SK-N-SH (cell line): ENCODE data around the gene ANO4. TPM values are rescaled to one million over a fixed set of nuclear protein-coding genes. Genes with fewer than 3 reads are reported as not detected.

ENCODE experiments used
- CTCF ChIA-PET: fragments of 300-600, 350-600 bp; formaldehyde crosslinking; extraction: SDS; loops from one replicate; lab custom pipeline; 2021; lab: Yijun Ruan, JAX
- POLR2A ChIA-PET: fragments of 350-600 bp; sonication (Branson Sonifier 250); formaldehyde crosslinking; extraction: SDS; loops from one replicate; lab custom pipeline; 2020; ENCODE audit warnings: antibody characterized with exemption, inconsistent platforms; lab: Yijun Ruan, JAX
- DNase-seq: peaks from one replicate; pipeline ENCODE4 v3.0.0; 2012
- H2AFZ ChIP-seq: fragments of 200-600 bp; sonication (generic); 2 replicates; pipeline ENCODE4 v1.8.1; 2016; ENCODE audit warnings: antibody characterized with exemption, mild to moderate bottlenecking, low read depth
- H3F3A ChIP-seq: fragments of 200-600 bp; sonication (generic); replicated peaks from 2 replicates; pipeline ENCODE3; 2016; ENCODE audit warnings: antibody characterized with exemption, mild to moderate bottlenecking; ENCODE audit not compliant: insufficient read depth
- H3K27ac ChIP-seq, 2 experiments: fragments of 200-500 bp in 1 of 2; fragments of 200-600 bp in 1 of 2; sonication (Bioruptor generic) in 1 of 2; sonication (generic), shearing (Covaris generic) in 1 of 2; 2 replicates each; pipeline versions ENCODE4 v1.5.1 to v1.6.1; 2014 to 2016; ENCODE audit warnings: low read depth in 2 of 2, inconsistent platforms in 1 of 2, low read length in 1 of 2, mild to moderate bottlenecking in 1 of 2, mixed read lengths in 1 of 2
- H3K27me3 ChIP-seq: fragments of 200-600 bp; sonication (generic), shearing (Covaris generic); 2 replicates; pipeline ENCODE4 v1.6.1; 2016; ENCODE audit warnings: mixed run types; ENCODE audit not compliant: insufficient read depth
- H3K36me3 ChIP-seq, 2 experiments: fragments of 200-500 bp in 1 of 2; fragments of 200-600 bp in 1 of 2; sonication (Bioruptor generic) in 1 of 2; sonication (generic) in 1 of 2; replicated peaks in 1 of 2; 2 replicates each; pipeline versions ENCODE3 to v1.5.1; 2014 to 2016; ENCODE audit warnings: low read length in 1 of 2, mild to moderate bottlenecking in 1 of 2; ENCODE audit not compliant: insufficient read depth in 2 of 2, control insufficient read depth in 1 of 2
- H3K4me1 ChIP-seq, 2 experiments: fragments of 200-500 bp in 1 of 2; fragments of 200-600 bp in 1 of 2; sonication (Bioruptor generic) in 1 of 2; sonication (generic), shearing (Covaris generic) in 1 of 2; 2 replicates each; pipeline versions ENCODE4 v1.5.1 to v1.6.1; 2014 to 2016; ENCODE audit warnings: low read depth in 1 of 2, low read length in 1 of 2, mixed run types in 1 of 2; ENCODE audit not compliant: insufficient read depth in 2 of 2, control insufficient read depth in 1 of 2
- H3K4me2 ChIP-seq: fragments of 200-600 bp; sonication (generic), shearing (Covaris generic); 2 replicates; pipeline ENCODE4 v1.6.1; 2017; ENCODE audit warnings: mixed run types
- H3K4me3 ChIP-seq, 2 experiments: fragments of 200-500 bp in 1 of 2; fragments of 200-600 bp in 1 of 2; sonication (Bioruptor generic) in 1 of 2; sonication (generic), shearing (Covaris generic) in 1 of 2; 2 replicates each; pipeline versions ENCODE4 v1.5.1 to v1.8.1; 2014 to 2016; ENCODE audit warnings: low read depth in 2 of 2, inconsistent platforms in 1 of 2, low read length in 1 of 2, mild to moderate bottlenecking in 1 of 2, mixed read lengths in 1 of 2, moderate library complexity in 1 of 2
- H3K79me2 ChIP-seq: fragments of 200-600 bp; sonication (generic); 2 replicates; pipeline ENCODE4 v1.8.1; 2017; ENCODE audit warnings: mild to moderate bottlenecking; ENCODE audit not compliant: insufficient read depth
- H3K9ac ChIP-seq: fragments of 200-600 bp; sonication (generic); 2 replicates; pipeline ENCODE4 v1.6.1; 2017; ENCODE audit warnings: mixed run types
- H3K9me2 ChIP-seq: fragments of 200-600 bp; sonication (generic); 2 replicates; pipeline ENCODE4 v1.6.1; 2017; ENCODE audit warnings: mixed run types
- H3K9me3 ChIP-seq: fragments of 200-600 bp; sonication (generic); 2 replicates; pipeline ENCODE4 v1.6.1; 2017; ENCODE audit warnings: mixed run types, mild to moderate bottlenecking, moderate library complexity
- H4K20me1 ChIP-seq: fragments of 200-600 bp; sonication (generic); 2 replicates; pipeline ENCODE4 v1.6.1; 2017; ENCODE audit warnings: mild to moderate bottlenecking, mixed run types; ENCODE audit not compliant: insufficient read depth
- ELF1 ChIP-seq: IDR thresholded peaks from 2 replicates; pipeline ENCODE4 v1.4.0; 2012
- FOSL2 ChIP-seq: IDR thresholded peaks from 2 replicates; pipeline ENCODE4 v1.4.0; 2012; ENCODE audit warnings: low read depth, mild to moderate bottlenecking, moderate library complexity, borderline replicate concordance
- FOXJ3 ChIP-seq: sonication (generic); formaldehyde crosslinking; IDR thresholded peaks from 2 replicates; pipeline ENCODE4 v1.5.1; 2020; ENCODE audit warnings: mild to moderate bottlenecking, missing genetic modification reagents
- FOXM1 ChIP-seq: IDR thresholded peaks from 2 replicates; pipeline ENCODE4 v1.4.0; 2012; ENCODE audit warnings: low read depth, mild to moderate bottlenecking
- GATA2 ChIP-seq: sonication (generic); formaldehyde crosslinking; IDR thresholded peaks from 2 replicates; pipeline ENCODE4 v1.5.0; 2020; ENCODE audit warnings: mild to moderate bottlenecking, missing genetic modification reagents
- IRF3 ChIP-seq: fragments of 150-350 bp; IDR thresholded peaks from 2 replicates; pipeline ENCODE4 v1.6.1; 2016; ENCODE audit warnings: mild to moderate bottlenecking, low read depth, low read length
- JUND ChIP-seq: IDR thresholded peaks from 2 replicates; pipeline ENCODE4 v1.4.0; 2012
- MAX ChIP-seq: IDR thresholded peaks from 2 replicates; pipeline ENCODE4 v1.4.0; 2012; ENCODE audit warnings: low read depth
- NFIC ChIP-seq: IDR thresholded peaks from 2 replicates; pipeline ENCODE4 v1.4.0; 2012; ENCODE audit warnings: borderline replicate concordance
- NRF1 ChIP-seq: IDR thresholded peaks from 2 replicates; pipeline ENCODE4 v1.6.1; 2012; ENCODE audit warnings: low read depth, mild to moderate bottlenecking, low read length
- PBX3 ChIP-seq: IDR thresholded peaks from 2 replicates; pipeline ENCODE4; 2012
- POLR2AphosphoS5 ChIP-seq: IDR thresholded peaks from 2 replicates; pipeline ENCODE4 v1.6.1; 2012; ENCODE audit warnings: low read depth, low read length
- RAD21 ChIP-seq: IDR thresholded peaks from 2 replicates; pipeline ENCODE4 v1.6.1; 2012; ENCODE audit warnings: mild to moderate bottlenecking, low read length
- RXRA ChIP-seq: IDR thresholded peaks from 2 replicates; pipeline ENCODE4 v1.4.0; 2012; ENCODE audit warnings: low read depth, mild to moderate bottlenecking, borderline replicate concordance
- SIN3A ChIP-seq: IDR thresholded peaks from 2 replicates; pipeline ENCODE4 v1.6.1; 2012; ENCODE audit warnings: low read depth, mild to moderate bottlenecking, low read length, moderate library complexity, borderline replicate concordance
- SMC3 ChIP-seq: IDR thresholded peaks from 2 replicates; pipeline ENCODE4 v1.6.1; 2012; ENCODE audit warnings: low read depth, low read length, improper control_type of control experiment
- TAF1 ChIP-seq: IDR thresholded peaks from 2 replicates; pipeline ENCODE4 v1.6.1; 2012; ENCODE audit warnings: low read depth, mild to moderate bottlenecking, low read length, moderate library complexity, borderline replicate concordance
- TCF12 ChIP-seq: IDR thresholded peaks from 2 replicates; pipeline ENCODE4 v1.4.0; 2012
- TEAD4 ChIP-seq: IDR thresholded peaks from 2 replicates; pipeline ENCODE4 v1.4.0; 2012; ENCODE audit warnings: mild to moderate bottlenecking, borderline replicate concordance; ENCODE audit not compliant: insufficient read depth
- USF2 ChIP-seq: fragments of 150-350 bp; IDR thresholded peaks from 2 replicates; pipeline ENCODE4 v1.6.1; 2017; ENCODE audit warnings: antibody characterized with exemption, low read length, low read depth, borderline replicate concordance
- YY1 ChIP-seq: IDR thresholded peaks from 2 replicates; pipeline ENCODE4 v1.4.0; 2012; ENCODE audit warnings: low read depth, mild to moderate bottlenecking
- WGBS: methylation state at CpG from one replicate; pipeline ENCODE4 v1.1.6; 2017; ENCODE audit warnings: low lambda C conversion rate; 5-methylcytosine and 5-hydroxymethylcytosine counted together
- polyA plus RNA-seq, 3 experiments: library from polyadenylated mRNA; depleted of rRNA; stranded (reverse); fragments of >200 nt; gene quantifications; 2 replicates each; pipeline ENCODE4 v1.2.3, GENCODE V29; 2012

The ANO4 gene
- polyA plus RNA-seq, 1 of the 3 experiments (the other 2 are of a cell fraction): 9.4 TPM

- Histone ChIP-seq H3K9ac (no peak overlapping the region), H3K27ac (no peak overlapping the region), H3K79me2 (no peaks in the 10 kb centered on the region), H3K4me1 (peaks cover 0 to 16% of the 10 kb centered on the region in 2 experiments; a peak in 2 of 4 replicates), H3K9me3 (0 out of 2 replicates have a peak, but pooled peaks cover 4% of the 10 kb centered on the region), H3F3A (peaks cover 11% of the 10 kb centered on the region), H4K20me1 (no peaks in the 10 kb centered on the region), H2AFZ (no peak overlapping the region), H3K4me3 (no peak overlapping the region), H3K36me3 (peaks cover 0 to 25% of the 10 kb centered on the region in 2 experiments), H3K4me2 (no peak overlapping the region)
- no peak for DNase-seq
- 82% methylated on average over 2 of the region's 2 CpGs for WGBS
- POLR2A ChIA-PET: no interaction called here
- TF ChIP-seq FOXM1 (no peak), SMC3 (no peak), TAF1 (no peak), MAX (no peak), FOXJ3 (CRISPR knock-in tag) (no peak), ELF1 (no peak), JUND (no peak), NRF1 (no peak), PBX3 (no peak)
- TF ChIP-seq, all 33 proteins: peak for 0
- CTCF ChIA-PET: no interaction called here
- Histone ChIP-seq H3K9me2 (no peaks in the 10 kb centered on the region), H3K27me3 (no peaks in the 10 kb centered on the region)
These were observed 220.5 kb downstream of the ANO4 start for GRCh38 chr12:101015044-101015443.

GRCh38 chr12:101018540-101018939 lies 224.0 kb downstream of the ANO4 start:
- ChIA-PET CTCF (no interaction called here), POLR2A (no interaction called here)
- Histone ChIP-seq H3K4me1 (peaks cover 0 to 31% of the 10 kb centered on the region in 2 experiments; a peak in 2 of 4 replicates), H3K36me3 (no peaks in the 10 kb centered on the region), H3K27me3 (no peaks in the 10 kb centered on the region), H3K9ac (peak overlapping the region; percentile 45), H2AFZ (no peak overlapping the region), H3K4me3 (no peak overlapping the region), H3K27ac (peak overlapping the region in 1 of 2 experiments; percentile 82; a peak in 2 of 4 replicates), H3K9me3 (no peaks in the 10 kb centered on the region), H3K79me2 (no peaks in the 10 kb centered on the region), H3K4me2 (peak overlapping the region; percentile 43; the same call in 1 of the 2 replicates), H3K9me2 (no peaks in the 10 kb centered on the region), H3F3A (peaks cover 33% of the 10 kb centered on the region), H4K20me1 (no peaks in the 10 kb centered on the region)
- 6% methylated on average over 2 of the region's 2 CpGs for WGBS
- no peak for DNase-seq
- peak; percentile 87 for TF ChIP-seq PBX3
- no peak for TF ChIP-seq IRF3
- TF ChIP-seq MAX: peak; percentile 61
- peak; percentile 90 for TF ChIP-seq RXRA
- TF ChIP-seq FOSL2: peak; percentile 97
- peak; percentile 88 for TF ChIP-seq TCF12
- no peak for TF ChIP-seq SIN3A
- peak; percentile 43; the same call in 1 of the 2 replicates for TF ChIP-seq POLR2AphosphoS5
- TF ChIP-seq NRF1: no peak
- TF ChIP-seq USF2: no peak
- TF ChIP-seq NFIC: peak; percentile 86
- TF ChIP-seq FOXM1: peak; percentile 62; the same call in 1 of the 2 replicates
- TF ChIP-seq SMC3: no peak
- TF ChIP-seq JUND: peak; percentile 93
- 0 out of 2 replicates have a peak, but pooled peaks have one; percentile 20 for TF ChIP-seq YY1
- peak; percentile 84 for TF ChIP-seq TEAD4
- TF ChIP-seq RAD21: no peak
- TF ChIP-seq GATA2 (CRISPR knock-in tag): no peak
